HepG2 (cell line): ENCODE results near the gene SPINK4. TPM values are rescaled to one million over a fixed set of nuclear protein-coding genes. Genes with fewer than 3 reads are reported as not detected.

Experiments
- ATAC-seq: fragments of 200-7000 bp; cut with Tn5 transposase; 3 replicates; pipeline ENCODE4 v1.9.1; 2020; ENCODE audit warnings: mild to moderate bottlenecking, moderate library complexity
- BruUV-seq: library from RNA; stranded (reverse); fragments of 400-500 nt; replicated peaks from 2 replicates; lab custom pipeline; 2021; lab: Mats Ljungman, UMichigan
- CTCF ChIA-PET: fragments of 300-600 bp; formaldehyde crosslinking; extraction: SDS; loops from one replicate; lab custom pipeline; 2021; ENCODE audit warnings: low total read pairs, inconsistent platforms, low intra/inter-chr PET ratio; lab: Yijun Ruan, JAX
- POLR2A ChIA-PET: fragments of 350-600 bp; sonication (Branson Sonifier 250); formaldehyde crosslinking; loops from one replicate; lab custom pipeline; 2020; ENCODE audit warnings: antibody characterized with exemption, inconsistent platforms; lab: Yijun Ruan, JAX
- DNase-seq: peaks from one replicate; pipeline ENCODE4 v3.0.0-alpha.2; 2015; ENCODE audit warnings: low spot score
- FAIRE-seq: peaks from 3 replicates; lab custom pipeline; 2011; peaks lifted over from hg19 to GRCh38; lab: Jason Lieb, UNC
- H2AFZ ChIP-seq: one replicate; pipeline ENCODE4 v1.6.1; 2011; ENCODE audit warnings: low read length, inconsistent platforms
- H3K27ac ChIP-seq: fragments of 300-600 bp; 3 replicates; pipeline ENCODE4 v1.8.0; 2011; ENCODE audit warnings: mixed run types, mild to moderate bottlenecking, mixed read lengths, low read length, inconsistent platforms; ENCODE audit not compliant: insufficient read depth; ENCODE audit errors: extremely low read length
- H3K27me3 ChIP-seq, 2 experiments: fragments of 200-600 bp in 1 of 2; 2 replicates in 1 of 2; 3 replicates in 1 of 2; pipeline versions ENCODE4 v1.6.0 to v1.8.0; 2011; ENCODE audit warnings: low read length in 2 of 2, mild to moderate bottlenecking in 2 of 2, moderate library complexity in 2 of 2, inconsistent platforms in 1 of 2; ENCODE audit not compliant: insufficient read depth in 2 of 2, control insufficient read depth in 1 of 2
- H3K36me3 ChIP-seq, 2 experiments: fragments of 200-600 bp in 1 of 2; replicated peaks in 1 of 2; 2 replicates in 1 of 2; 3 replicates in 1 of 2; pipeline versions ENCODE4 v1.5.1 to v1.8.0; 2011; ENCODE audit warnings: low read length in 2 of 2, inconsistent platforms in 1 of 2; ENCODE audit not compliant: insufficient read depth in 2 of 2, control insufficient read depth in 1 of 2
- H3K4me1 ChIP-seq: 2 replicates; pipeline ENCODE4 v1.5.1; 2012; ENCODE audit warnings: low read length, inconsistent platforms; ENCODE audit not compliant: insufficient read depth
- H3K4me2 ChIP-seq: 2 replicates; pipeline ENCODE4 v1.6.0; 2011; ENCODE audit warnings: low read depth, low read length, inconsistent platforms
- H3K4me3 ChIP-seq, 3 experiments: fragments of 200-600 bp in 1 of 3; sonication (generic), shearing (Covaris generic) in 1 of 3; replicated peaks in 1 of 3; 2 replicates each; pipeline ENCODE4 v1.5.1; 2011 to 2016; ENCODE audit warnings: low read length in 3 of 3, inconsistent platforms in 2 of 3, low read depth in 2 of 3, mild to moderate bottlenecking in 2 of 3, control low read depth in 1 of 3, mixed read lengths in 1 of 3; ENCODE audit not compliant: insufficient read depth in 1 of 3
- H3K79me2 ChIP-seq: one replicate; pipeline ENCODE4 v1.6.1; 2011; ENCODE audit warnings: low read length, inconsistent platforms; ENCODE audit not compliant: insufficient read depth
- H3K9ac ChIP-seq: 2 replicates; pipeline ENCODE4 v1.6.0; 2011; ENCODE audit warnings: mild to moderate bottlenecking, low read depth, low read length, inconsistent platforms; ENCODE audit not compliant: insufficient read depth
- H3K9me3 ChIP-seq: 2 replicates; pipeline ENCODE4 v1.5.1; 2012; ENCODE audit warnings: mild to moderate bottlenecking, low read length
- H4K20me1 ChIP-seq: 2 replicates; pipeline ENCODE4 v1.6.0; 2011; ENCODE audit warnings: inconsistent platforms, mild to moderate bottlenecking, low read length, moderate library complexity; ENCODE audit not compliant: insufficient read depth
- BCL6 ChIP-seq: IDR thresholded peaks from 2 replicates; pipeline ENCODE4 v1.6.1; 2016; ENCODE audit warnings: missing genetic modification reagents, missing compliant biosample characterization
- MEIS2 ChIP-seq: sonication (generic); formaldehyde crosslinking; IDR thresholded peaks from 2 replicates; pipeline ENCODE4 v1.9.0; 2021; ENCODE audit warnings: mild to moderate bottlenecking, missing genetic modification reagents
- NFYC ChIP-seq: IDR thresholded peaks from 2 replicates; pipeline ENCODE4 v1.6.1; 2016; ENCODE audit warnings: missing genetic modification reagents, missing compliant biosample characterization
- ZNF3 ChIP-seq: IDR thresholded peaks from 2 replicates; pipeline ENCODE4 v1.7.0; 2017; ENCODE audit warnings: inconsistent platforms
- ZNF407 ChIP-seq: sonication (generic); formaldehyde crosslinking; IDR thresholded peaks from one replicate; pipeline ENCODE4 v1.5.1; 2020; ENCODE audit warnings: mild to moderate bottlenecking, missing genetic modification reagents; ENCODE audit errors: not compliant biosample characterization
- ZNF484 ChIP-seq: sonication (generic); formaldehyde crosslinking; IDR thresholded peaks from 2 replicates; pipeline ENCODE4 v1.5.1; 2020; ENCODE audit warnings: mild to moderate bottlenecking, low read depth, missing genetic modification reagents, borderline replicate concordance
- ZNF776 ChIP-seq: sonication (generic); formaldehyde crosslinking; IDR thresholded peaks from 2 replicates; pipeline ENCODE4 v1.4.0; 2020; ENCODE audit warnings: mild to moderate bottlenecking, missing genetic modification reagents
- ZUFSP ChIP-seq: sonication (generic); formaldehyde crosslinking; IDR thresholded peaks from 2 replicates; pipeline ENCODE4 v1.9.0; 2021; ENCODE audit warnings: missing genetic modification reagents, mild to moderate bottlenecking, borderline replicate concordance
- WGBS: methylation state at CpG from one replicate; pipeline ENCODE4 v1.1.6; 2017; ENCODE audit warnings: low lambda C conversion rate; 5-methylcytosine and 5-hydroxymethylcytosine counted together
- in situ Hi-C: cut with HindIII; loops from 2 replicates; pipeline ENCODE4 v1.10.0; 2017; ENCODE audit warnings: low pct_unique_long_range_greater_than_20kb; ENCODE audit not compliant: extremely low pct_ligation_motif_present
- intact Hi-C: fragments of 100-400 bp; cut with micrococcal nuclease; formaldehyde crosslinking; loops from one replicate; pipeline ENCODE4 v1.10.0; 2022; ENCODE audit not compliant: unreplicated experiment
- polyA plus RNA-seq, 8 experiments: library from polyadenylated mRNA; depleted of rRNA in 3 of 8; stranded (reverse) in 7 of 8; unstranded in 1 of 8; fragments of >200 nt; fragmentation: Illumina TruSeq in 4 of 8; extraction: Trizol in 4 of 8; gene quantifications; 2 replicates each; pipeline versions ENCODE4 v1.2.1 to v1.2.3, GENCODE V29; 2011 to 2016; ENCODE audit warnings: low read depth in 4 of 8, missing spikeins in 1 of 8, mixed read lengths in 1 of 8; ENCODE audit not compliant: insufficient read depth in 1 of 8
- total RNA-seq, 5 experiments: library from RNA; depleted of rRNA; stranded (reverse); fragments of >200 nt; fragmentation: Illumina TruSeq; extraction: Trizol; gene quantifications; 2 replicates each; pipeline ENCODE4 v1.2.3, GENCODE V29; 2016; ENCODE audit warnings: low read depth in 1 of 5
- TF ChIP-seq, protein P1 (sequence below): sonication (generic); formaldehyde crosslinking; IDR thresholded peaks from 2 replicates; pipeline ENCODE4 v1.4.0; 2020; ENCODE audit warnings: missing genetic modification reagents, borderline replicate concordance

SPINK4 gene
- total and polyA plus RNA-seq, 2 of the 13 experiments (the other 11 are each of a cell fraction or from before 2014, with no cell fraction given): 0.53 to 3.4 TPM

DNA sequence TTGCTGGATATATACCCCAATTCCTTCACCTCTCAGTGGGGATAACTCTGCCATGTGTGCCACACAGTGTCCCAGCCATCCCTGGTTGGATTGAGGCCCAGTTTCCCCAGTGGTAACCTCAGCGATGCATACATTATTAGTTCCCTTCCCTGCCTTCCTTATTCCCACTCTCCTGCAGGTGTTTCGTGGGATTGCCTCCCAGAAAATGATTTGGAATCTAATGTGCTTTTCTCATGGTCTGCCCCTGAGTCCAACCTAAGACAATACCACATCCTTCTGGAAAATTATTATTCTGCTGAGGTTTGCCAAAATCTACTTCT lies 8.4 kb upstream of the SPINK4 start (continued):
- no peak for TF ChIP-seq ZNF407 (CRISPR knock-in tag)
- no peak for TF ChIP-seq ZUFSP (CRISPR knock-in tag)

DNA sequence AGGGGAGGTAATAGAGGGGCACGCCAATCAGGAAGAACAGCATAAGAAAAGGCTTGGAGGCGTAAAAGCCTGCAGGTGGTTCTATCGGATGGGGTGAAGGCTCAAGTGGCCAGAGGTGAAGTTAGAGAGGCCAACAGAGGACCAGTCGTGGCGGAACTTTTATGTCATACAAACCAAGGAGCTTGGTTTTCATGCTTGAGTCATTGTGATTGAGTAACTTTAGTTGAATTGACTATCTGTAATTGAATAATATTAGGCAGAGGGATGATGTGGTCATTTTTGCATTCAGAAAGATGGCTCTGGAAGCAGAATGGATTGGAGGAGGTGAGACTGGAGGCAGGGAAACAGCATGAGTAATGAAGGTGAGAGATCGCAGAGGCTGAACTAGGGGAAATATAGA lies 7.2 kb upstream of the SPINK4 start:
- intact Hi-C loops: no loop called here
- no peak overlapping the region for H2AFZ ChIP-seq
- peaks cover 2 to 7% of the 10 kb centered on the region in 2 experiments; a peak in 2 of 5 replicates for H3K27me3 ChIP-seq
- no peaks in the 10 kb centered on the region for H3K9me3 ChIP-seq
- BruUV-seq: no TSS peak
- peaks cover 42% of the 10 kb centered on the region for H3K4me1 ChIP-seq
- POLR2A ChIA-PET: no interaction called here
- no peak for ATAC-seq
- CTCF ChIA-PET: no interaction called here
- H4K20me1 ChIP-seq: no peaks in the 10 kb centered on the region
- no peak overlapping the region for H3K27ac ChIP-seq
- H3K36me3 ChIP-seq: no peaks in the 10 kb centered on the region
- TF ChIP-seq NFYC (no peak), MEIS2 (CRISPR knock-in tag) (no peak), BCL6 (CRISPR knock-in tag) (no peak), ZNF3 (CRISPR knock-in tag) (no peak), ZNF776 (no peak), ZNF484 (CRISPR knock-in tag) (no peak)
- TF ChIP-seq, protein P1, sequence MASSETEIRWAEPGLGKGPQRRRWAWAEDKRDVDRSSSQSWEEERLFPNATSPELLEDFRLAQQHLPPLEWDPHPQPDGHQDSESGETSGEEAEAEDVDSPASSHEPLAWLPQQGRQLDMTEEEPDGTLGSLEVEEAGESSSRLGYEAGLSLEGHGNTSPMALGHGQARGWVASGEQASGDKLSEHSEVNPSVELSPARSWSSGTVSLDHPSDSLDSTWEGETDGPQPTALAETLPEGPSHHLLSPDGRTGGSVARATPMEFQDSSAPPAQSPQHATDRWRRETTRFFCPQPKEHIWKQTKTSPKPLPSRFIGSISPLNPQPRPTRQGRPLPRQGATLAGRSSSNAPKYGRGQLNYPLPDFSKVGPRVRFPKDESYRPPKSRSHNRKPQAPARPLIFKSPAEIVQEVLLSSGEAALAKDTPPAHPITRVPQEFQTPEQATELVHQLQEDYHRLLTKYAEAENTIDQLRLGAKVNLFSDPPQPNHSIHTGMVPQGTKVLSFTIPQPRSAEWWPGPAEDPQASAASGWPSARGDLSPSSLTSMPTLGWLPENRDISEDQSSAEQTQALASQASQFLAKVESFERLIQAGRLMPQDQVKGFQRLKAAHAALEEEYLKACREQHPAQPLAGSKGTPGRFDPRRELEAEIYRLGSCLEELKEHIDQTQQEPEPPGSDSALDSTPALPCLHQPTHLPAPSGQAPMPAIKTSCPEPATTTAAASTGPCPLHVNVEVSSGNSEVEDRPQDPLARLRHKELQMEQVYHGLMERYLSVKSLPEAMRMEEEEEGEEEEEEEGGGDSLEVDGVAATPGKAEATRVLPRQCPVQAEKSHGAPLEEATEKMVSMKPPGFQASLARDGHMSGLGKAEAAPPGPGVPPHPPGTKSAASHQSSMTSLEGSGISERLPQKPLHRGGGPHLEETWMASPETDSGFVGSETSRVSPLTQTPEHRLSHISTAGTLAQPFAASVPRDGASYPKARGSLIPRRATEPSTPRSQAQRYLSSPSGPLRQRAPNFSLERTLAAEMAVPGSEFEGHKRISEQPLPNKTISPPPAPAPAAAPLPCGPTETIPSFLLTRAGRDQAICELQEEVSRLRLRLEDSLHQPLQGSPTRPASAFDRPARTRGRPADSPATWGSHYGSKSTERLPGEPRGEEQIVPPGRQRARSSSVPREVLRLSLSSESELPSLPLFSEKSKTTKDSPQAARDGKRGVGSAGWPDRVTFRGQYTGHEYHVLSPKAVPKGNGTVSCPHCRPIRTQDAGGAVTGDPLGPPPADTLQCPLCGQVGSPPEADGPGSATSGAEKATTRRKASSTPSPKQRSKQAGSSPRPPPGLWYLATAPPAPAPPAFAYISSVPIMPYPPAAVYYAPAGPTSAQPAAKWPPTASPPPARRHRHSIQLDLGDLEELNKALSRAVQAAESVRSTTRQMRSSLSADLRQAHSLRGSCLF: no peak
- H3K4me2 ChIP-seq: no peak overlapping the region
- no peak for FAIRE-seq
- H3K79me2 ChIP-seq: no peaks in the 10 kb centered on the region
- no peak for DNase-seq
- in situ Hi-C loops: no loop called here
- H3K9ac ChIP-seq: no peak overlapping the region
- H3K4me3 ChIP-seq: no peak overlapping the region
- 43% methylated on average over 6 of the region's 6 CpGs for WGBS
